Measurements from ENCODE around the gene DUSP28. TPM values are rescaled to one million over a fixed set of nuclear protein-coding genes. Genes with fewer than 3 reads are reported as not detected.

The DUSP28 gene, protein sequence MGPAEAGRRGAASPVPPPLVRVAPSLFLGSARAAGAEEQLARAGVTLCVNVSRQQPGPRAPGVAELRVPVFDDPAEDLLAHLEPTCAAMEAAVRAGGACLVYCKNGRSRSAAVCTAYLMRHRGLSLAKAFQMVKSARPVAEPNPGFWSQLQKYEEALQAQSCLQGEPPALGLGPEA
- total RNA-seq (ENCODE audit: low replicate concordance): 5.1 and 8.9 TPM in 2 replicates

DNA sequence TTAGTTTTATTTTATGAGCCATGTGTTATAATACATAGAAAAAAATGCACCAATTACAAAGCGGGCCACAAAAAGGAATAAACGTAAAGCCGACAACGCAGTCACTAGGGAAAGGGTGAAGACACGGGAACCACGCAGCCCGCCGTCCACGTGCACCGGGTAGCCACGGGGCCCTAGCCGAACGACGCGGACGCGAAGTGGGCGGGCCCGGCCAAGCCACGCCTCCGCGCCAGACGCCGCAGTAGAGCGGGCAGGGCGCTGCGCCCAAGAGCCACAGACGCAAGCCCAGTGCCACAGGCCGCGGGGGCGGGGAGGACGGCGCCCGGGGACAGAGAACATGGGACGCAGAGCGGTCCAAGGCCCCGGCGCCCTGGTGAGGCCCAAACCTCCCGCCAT lies at the start of gene DUSP28:
DUSP28 (plus strand) TSS at position 274 of the 396 bp plus-strand sequence. CDS start 328 bp downstream, outside the sequence.
- peak within 1 kb of the TSS; percentile 90 for H3K4me3 Mint-ChIP-seq
- H3K27me3 ChIP-seq: peaks cover 34% of the 10 kb centered on the region
- H3K4me1 ChIP-seq: peaks cover 3% of the 10 kb centered on the region
- peaks cover 20% of the 10 kb centered on the region for H3F3A ChIP-seq (ENCODE audit: low read depth)
- no peaks in the 10 kb centered on the region for H3K27me3 Mint-ChIP-seq (ENCODE audit: insufficient read depth, low read depth)
- H3K36me3 Mint-ChIP-seq: peaks cover 2% of the 10 kb centered on the region
- TF ChIP-seq EZH2phosphoT487 (IDR thresholded peaks at IDR 0.05) (no peak), EZH2 (IDR thresholded peaks at IDR 0.05) (no peak)
- TF ChIP-seq, protein P1, sequence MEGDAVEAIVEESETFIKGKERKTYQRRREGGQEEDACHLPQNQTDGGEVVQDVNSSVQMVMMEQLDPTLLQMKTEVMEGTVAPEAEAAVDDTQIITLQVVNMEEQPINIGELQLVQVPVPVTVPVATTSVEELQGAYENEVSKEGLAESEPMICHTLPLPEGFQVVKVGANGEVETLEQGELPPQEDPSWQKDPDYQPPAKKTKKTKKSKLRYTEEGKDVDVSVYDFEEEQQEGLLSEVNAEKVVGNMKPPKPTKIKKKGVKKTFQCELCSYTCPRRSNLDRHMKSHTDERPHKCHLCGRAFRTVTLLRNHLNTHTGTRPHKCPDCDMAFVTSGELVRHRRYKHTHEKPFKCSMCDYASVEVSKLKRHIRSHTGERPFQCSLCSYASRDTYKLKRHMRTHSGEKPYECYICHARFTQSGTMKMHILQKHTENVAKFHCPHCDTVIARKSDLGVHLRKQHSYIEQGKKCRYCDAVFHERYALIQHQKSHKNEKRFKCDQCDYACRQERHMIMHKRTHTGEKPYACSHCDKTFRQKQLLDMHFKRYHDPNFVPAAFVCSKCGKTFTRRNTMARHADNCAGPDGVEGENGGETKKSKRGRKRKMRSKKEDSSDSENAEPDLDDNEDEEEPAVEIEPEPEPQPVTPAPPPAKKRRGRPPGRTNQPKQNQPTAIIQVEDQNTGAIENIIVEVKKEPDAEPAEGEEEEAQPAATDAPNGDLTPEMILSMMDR (IDR thresholded peaks at IDR 0.05): no peak
- H3K9ac ChIP-seq: peak within 1 kb of the TSS; percentile 57
- peak within 1 kb of the TSS; percentile 87 for H3K4me2 ChIP-seq
- H3K36me3 ChIP-seq: no peaks in the 10 kb centered on the region
- peak; percentile 87 for DNase-seq (ENCODE audit: low spot score)
- H3K27ac Mint-ChIP-seq: peak within 1 kb of the TSS; percentile 48
- peaks cover 30% of the 10 kb centered on the region for H3K4me1 Mint-ChIP-seq
- peak within 1 kb of the TSS; percentile 71 for H3K4me3 ChIP-seq
- H4K20me1 ChIP-seq (ENCODE audit: low read depth): peaks cover 30% of the 10 kb centered on the region
- peaks cover 11% of the 10 kb centered on the region for H3K79me2 ChIP-seq (ENCODE audit: low read depth)
- no peak within 1 kb of the TSS for H3K27ac ChIP-seq
- H3K9me3 Mint-ChIP-seq: no peaks in the 10 kb centered on the region
- no peaks in the 10 kb centered on the region for H3K9me3 ChIP-seq (ENCODE audit: low read depth)
- peak within 1 kb of the TSS; percentile 70 for H2AFZ ChIP-seq (replicated peaks)

DNA sequence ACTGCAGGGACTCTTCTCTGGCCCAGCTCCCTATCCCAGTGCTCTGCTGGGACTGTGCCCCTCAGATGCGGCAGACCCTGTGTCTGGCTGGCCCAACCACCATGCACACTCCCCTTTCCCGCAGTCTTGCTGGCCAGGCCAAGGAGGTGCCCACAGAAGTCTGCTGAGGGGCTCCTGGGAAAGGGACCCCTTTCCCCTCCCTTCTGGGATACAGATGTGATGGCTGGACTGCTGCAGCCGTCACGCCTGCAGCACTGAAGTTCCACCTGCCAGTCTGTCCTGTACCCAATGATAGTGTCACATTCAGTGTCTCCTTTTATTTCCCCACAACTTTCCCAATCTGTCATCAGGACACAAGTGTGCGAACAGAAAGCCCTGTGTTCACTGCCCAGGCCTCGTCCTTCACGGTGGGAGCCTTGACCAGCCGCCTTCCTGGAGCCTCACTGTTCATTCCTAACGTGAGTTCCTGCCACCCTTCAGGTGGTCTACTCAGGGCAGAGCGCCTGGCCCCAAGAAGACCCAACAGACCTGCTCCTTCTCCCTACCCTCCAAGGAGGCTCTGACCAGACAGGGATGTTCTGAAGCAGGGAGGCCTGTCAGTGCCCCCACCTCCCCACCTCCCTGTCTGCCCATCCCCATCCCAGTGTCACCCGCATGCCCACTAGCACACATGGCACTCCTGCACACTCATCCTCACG lies 49.5 kb upstream of the DUSP28 start:
- Histone ChIP-seq H3K4me1 (no peaks in the 10 kb centered on the region), H3K36me3 (no peaks in the 10 kb centered on the region), H3K4me2 (no peak overlapping the region), H3F3A (ENCODE audit: low read depth) (no peaks in the 10 kb centered on the region), H4K20me1 (ENCODE audit: low read depth) (no peaks in the 10 kb centered on the region), H2AFZ (replicated peaks) (no peak overlapping the region), H3K9me3 (ENCODE audit: low read depth) (no peaks in the 10 kb centered on the region), H3K27me3 (no peaks in the 10 kb centered on the region), H3K79me2 (ENCODE audit: low read depth) (no peaks in the 10 kb centered on the region), H3K27ac (no peak overlapping the region), H3K4me3 (no peak overlapping the region), H3K9ac (no peak overlapping the region)
- DNase-seq (ENCODE audit: low spot score): no peak
- Mint-ChIP-seq H3K4me3 (peak overlapping the region; percentile 27), H3K9me3 (no peaks in the 10 kb centered on the region), H3K4me1 (peaks cover 7% of the 10 kb centered on the region), H3K27me3 (ENCODE audit: insufficient read depth, low read depth) (peaks cover 5% of the 10 kb centered on the region), H3K27ac (no peak overlapping the region), H3K36me3 (peaks cover 3% of the 10 kb centered on the region)
- TF ChIP-seq EZH2phosphoT487 (IDR thresholded peaks at IDR 0.05) (no peak), EZH2 (IDR thresholded peaks at IDR 0.05) (no peak)
- TF ChIP-seq, protein P1 (IDR thresholded peaks at IDR 0.05): no peak

DNA sequence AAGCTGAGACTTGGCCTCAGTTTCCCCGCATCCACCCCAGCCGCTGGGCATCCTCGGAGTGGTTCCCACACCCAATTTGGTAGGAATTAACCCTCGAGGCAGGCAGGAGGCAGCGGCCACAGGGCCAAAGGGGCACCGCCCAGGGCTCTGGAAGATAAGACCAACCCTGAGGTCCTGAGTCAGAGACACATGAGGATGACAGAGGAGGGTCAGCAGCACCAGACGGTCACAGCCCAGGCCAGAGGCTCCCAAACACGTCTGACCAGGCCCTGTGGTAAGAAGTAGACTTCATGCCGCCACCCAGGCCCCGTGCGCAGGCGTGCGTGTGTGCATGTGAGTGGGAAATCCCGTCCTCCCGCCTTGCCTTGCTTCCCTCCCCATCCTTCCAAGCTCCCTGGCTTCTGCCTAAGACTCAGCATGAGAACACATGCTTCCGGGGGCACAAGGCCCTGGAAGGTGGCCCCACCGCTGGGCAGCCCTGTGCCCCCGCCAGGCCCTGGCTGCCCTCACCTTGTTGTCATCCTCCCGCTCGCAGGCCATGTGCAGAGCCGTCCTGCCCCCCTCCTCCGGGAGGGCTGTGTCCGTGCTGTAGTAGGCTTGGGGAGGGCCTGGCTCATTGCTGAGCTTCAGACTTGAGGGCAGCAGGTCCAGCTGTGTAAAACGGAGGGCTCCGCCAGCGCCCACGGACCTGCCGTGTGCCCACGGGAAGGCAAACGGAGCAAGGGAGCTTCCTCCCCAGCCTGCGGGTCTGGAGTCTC lies 48.6 kb upstream of the DUSP28 start:
- no peaks in the 10 kb centered on the region for H3K9me3 ChIP-seq (ENCODE audit: low read depth)
- no peak overlapping the region for H3K4me3 ChIP-seq
- no peak overlapping the region for H3K4me3 Mint-ChIP-seq
- no peaks in the 10 kb centered on the region for H3K79me2 ChIP-seq (ENCODE audit: low read depth)
- peaks cover 7% of the 10 kb centered on the region for H3K4me1 Mint-ChIP-seq
- no peak overlapping the region for H3K9ac ChIP-seq
- H2AFZ ChIP-seq (replicated peaks): no peak overlapping the region
- no peak overlapping the region for H3K4me2 ChIP-seq
- H3K4me1 ChIP-seq: no peaks in the 10 kb centered on the region
- H3K9me3 Mint-ChIP-seq: no peaks in the 10 kb centered on the region
- H4K20me1 ChIP-seq (ENCODE audit: low read depth): no peaks in the 10 kb centered on the region
- no peaks in the 10 kb centered on the region for H3F3A ChIP-seq (ENCODE audit: low read depth)
- peaks cover 2% of the 10 kb centered on the region for H3K27me3 ChIP-seq
- H3K36me3 Mint-ChIP-seq: peaks cover 3% of the 10 kb centered on the region
- DNase-seq (ENCODE audit: low spot score): no peak
- H3K27ac ChIP-seq: no peak overlapping the region
- no peaks in the 10 kb centered on the region for H3K36me3 ChIP-seq
- TF ChIP-seq EZH2phosphoT487 (IDR thresholded peaks at IDR 0.05) (no peak), EZH2 (IDR thresholded peaks at IDR 0.05) (no peak)
- TF ChIP-seq, protein P1 (IDR thresholded peaks at IDR 0.05): no peak
- peaks cover 4% of the 10 kb centered on the region for H3K27me3 Mint-ChIP-seq (ENCODE audit: insufficient read depth, low read depth)
- H3K27ac Mint-ChIP-seq: no peak overlapping the region
